Omental fat pad (tissue), 4 donors: ENCODE measurements around the gene ILDR2. TPM values are rescaled to one million over a fixed set of nuclear protein-coding genes. Genes with fewer than 3 reads are reported as not detected.
"Not testable (repeated sequence)": the region's sequence is repeated elsewhere in the genome, so short reads cannot be mapped to it uniquely, and the experiment has no call there.

ENCODE experiments used
- ATAC-seq: fragments of 150-250 bp; one replicate; pipeline ENCODE4 v1.9.1; 2016; ENCODE audit warnings: mild to moderate bottlenecking, moderate library complexity; ENCODE audit not compliant: low FRiP score
- DNase-seq: peaks from one replicate; pipeline ENCODE4 v3.0.0-alpha.2; 2019; ENCODE audit warnings: low spot score
- total RNA-seq, 4 donors: library from RNA; depleted of rRNA; stranded (reverse); fragments of >200 nt; gene quantifications; one replicate each; pipeline ENCODE4 v1.1.0, GENCODE V29; 2016
- TF ChIP-seq, protein P1 (sequence below), 3 donors: fragments of 450-650 bp; IDR thresholded peaks; one replicate each; pipeline ENCODE4 v1.5.1; 2016 to 2017; ENCODE audit warnings: antibody characterized with exemption in 3 of 3, mild to moderate bottlenecking in 3 of 3, moderate library complexity in 2 of 3

The ILDR2 gene
- total RNA-seq, 4 donors from 2014 or later: 3.5 to 15.3 (median 6.1) TPM; not detected in 1

GRCh38 chr1:166899769-166900168 is 75.6 kb downstream of the ILDR2 start:
- ATAC-seq: no peak
- DNase-seq: no peak
- TF ChIP-seq, protein P1, sequence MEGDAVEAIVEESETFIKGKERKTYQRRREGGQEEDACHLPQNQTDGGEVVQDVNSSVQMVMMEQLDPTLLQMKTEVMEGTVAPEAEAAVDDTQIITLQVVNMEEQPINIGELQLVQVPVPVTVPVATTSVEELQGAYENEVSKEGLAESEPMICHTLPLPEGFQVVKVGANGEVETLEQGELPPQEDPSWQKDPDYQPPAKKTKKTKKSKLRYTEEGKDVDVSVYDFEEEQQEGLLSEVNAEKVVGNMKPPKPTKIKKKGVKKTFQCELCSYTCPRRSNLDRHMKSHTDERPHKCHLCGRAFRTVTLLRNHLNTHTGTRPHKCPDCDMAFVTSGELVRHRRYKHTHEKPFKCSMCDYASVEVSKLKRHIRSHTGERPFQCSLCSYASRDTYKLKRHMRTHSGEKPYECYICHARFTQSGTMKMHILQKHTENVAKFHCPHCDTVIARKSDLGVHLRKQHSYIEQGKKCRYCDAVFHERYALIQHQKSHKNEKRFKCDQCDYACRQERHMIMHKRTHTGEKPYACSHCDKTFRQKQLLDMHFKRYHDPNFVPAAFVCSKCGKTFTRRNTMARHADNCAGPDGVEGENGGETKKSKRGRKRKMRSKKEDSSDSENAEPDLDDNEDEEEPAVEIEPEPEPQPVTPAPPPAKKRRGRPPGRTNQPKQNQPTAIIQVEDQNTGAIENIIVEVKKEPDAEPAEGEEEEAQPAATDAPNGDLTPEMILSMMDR (IDR thresholded peaks at IDR 0.05): no peak

DNA sequence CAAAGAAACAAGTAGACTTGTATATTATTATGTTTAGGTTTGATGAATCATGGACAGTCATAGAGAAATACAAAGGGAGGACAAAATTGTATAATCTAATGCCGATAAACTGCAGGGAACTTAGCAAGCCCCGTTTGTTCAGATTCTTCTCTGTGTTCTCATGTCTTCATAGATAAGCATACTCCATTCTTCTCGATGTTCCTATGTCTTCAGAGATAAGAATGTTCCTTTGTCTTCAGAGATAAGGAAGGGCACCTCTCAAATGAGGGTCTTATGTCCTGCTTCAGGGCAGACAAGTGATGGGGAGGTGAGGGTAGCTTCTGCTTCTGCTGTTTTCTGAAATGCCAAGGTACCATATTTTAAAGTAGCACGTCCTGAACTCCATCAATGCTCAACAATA is 79.6 kb downstream of the ILDR2 start:
- TF ChIP-seq, protein P1 (IDR thresholded peaks at IDR 0.05): no peak
- ATAC-seq (no peak), DNase-seq (no peak)

DNA sequence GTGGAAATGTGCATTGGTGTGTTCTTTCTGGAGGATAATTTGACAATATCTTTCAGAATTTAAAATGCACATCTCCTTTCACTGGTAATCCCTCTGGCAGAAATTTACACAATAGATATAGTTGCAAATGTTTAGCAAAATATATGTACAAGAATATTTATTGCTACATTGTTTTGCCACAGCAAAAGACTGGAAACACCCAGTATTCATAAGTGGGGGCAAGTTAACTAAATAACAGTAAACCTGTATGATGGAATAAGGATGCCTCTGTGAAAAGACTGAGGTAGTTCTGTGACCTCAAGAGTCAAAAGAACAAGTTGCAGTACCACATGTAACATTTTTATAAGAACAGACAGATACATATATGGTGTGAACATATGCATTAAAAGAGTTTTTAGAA is 85.6 kb downstream of the ILDR2 start:
- ATAC-seq: no peak
- no peak for DNase-seq
- TF ChIP-seq, protein P1 (IDR thresholded peaks at IDR 0.05): no peak

- DNase-seq: no peak
- no peak for ATAC-seq
- TF ChIP-seq, protein P1 (IDR thresholded peaks at IDR 0.05): no peak
These were observed 86.8 kb downstream of the ILDR2 start for GRCh38 chr1:166888373-166889111.

- no peak for DNase-seq
- ATAC-seq: no peak
- TF ChIP-seq, protein P1 (IDR thresholded peaks at IDR 0.05): no peak
These were observed 90.4 kb downstream of the ILDR2 start for GRCh38 chr1:166884971-166885370.

DNA sequence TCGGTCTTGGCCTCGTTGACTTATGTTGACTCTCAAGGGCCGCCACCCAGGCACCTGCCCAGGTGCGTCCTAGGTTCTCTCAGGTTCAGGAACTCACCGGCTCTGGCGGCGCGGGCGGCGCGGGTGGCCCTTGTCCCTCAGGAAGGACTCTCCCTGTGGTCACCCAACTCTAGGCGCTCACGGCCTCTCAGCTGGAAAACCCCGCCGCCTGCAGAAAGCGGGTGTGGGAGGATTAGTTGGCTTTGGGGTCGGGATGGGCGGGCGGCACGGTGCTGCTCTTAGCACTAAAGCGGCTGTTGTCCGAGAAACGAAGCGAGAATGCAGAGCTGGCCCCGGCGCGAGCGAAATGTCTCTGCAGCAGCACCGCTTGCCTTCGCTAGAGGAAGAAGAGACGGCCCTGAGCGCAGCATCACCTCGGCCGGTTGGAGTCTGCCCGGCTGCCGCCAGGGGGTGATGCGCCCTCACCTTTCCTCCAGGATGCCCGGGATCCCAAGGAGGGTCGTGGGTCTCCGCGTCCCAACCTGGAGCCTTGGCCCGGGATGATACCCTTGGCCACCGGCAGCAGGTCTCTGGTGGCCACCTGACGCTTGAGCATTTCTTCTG is 91.2 kb downstream of the ILDR2 start:
- peak; percentile 70 for ATAC-seq
- TF ChIP-seq, protein P1 (IDR thresholded peaks at IDR 0.05): peak in 1 of 3 donors; percentile 35
- no peak for DNase-seq

- TF ChIP-seq, protein P1 (IDR thresholded peaks at IDR 0.05): no peak
- DNase-seq: no peak
- ATAC-seq: no peak
These were observed 92.4 kb downstream of the ILDR2 start for GRCh38 chr1:166882893-166883292.

DNA sequence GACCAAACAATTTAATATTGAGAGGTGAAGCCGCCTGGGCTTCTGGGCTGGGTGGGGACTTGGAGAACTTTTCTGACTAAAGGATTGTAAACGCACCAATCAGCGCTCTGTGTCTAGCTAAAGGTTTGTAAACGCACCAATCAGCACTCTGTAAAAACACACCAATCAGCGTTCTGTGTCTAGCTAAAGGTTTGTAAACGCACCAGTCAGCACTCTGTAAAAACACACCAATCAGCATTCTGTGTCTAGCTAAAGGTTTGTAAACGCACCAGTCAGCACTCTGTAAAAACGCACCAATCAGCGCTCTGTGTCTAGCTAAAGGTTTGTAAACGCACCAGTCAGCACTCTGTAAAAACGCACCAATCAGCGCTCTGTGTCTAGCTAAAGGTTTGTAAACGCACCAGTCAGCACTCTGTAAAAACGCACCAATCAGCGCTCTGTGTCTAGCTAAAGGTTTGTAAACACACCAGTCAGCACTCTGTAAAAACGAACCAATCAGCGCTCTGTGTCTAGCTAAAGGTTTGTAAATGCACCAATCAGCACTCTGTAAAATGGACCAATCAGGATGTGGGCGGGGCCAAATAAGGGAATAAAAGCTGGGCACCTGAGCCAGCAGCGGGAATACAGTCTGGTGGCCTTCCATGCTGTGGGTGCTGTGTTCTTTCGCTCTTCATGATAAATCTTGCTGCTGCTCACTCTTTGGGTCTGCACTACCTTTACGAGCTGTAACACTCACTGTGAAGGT is 97.0 kb downstream of the ILDR2 start:
- not testable (repeated sequence) for DNase-seq, ATAC-seq
